H54 (cell line): ENCODE measurements around the gene DDX23.

Experiments used
- DNase-seq: peaks from one replicate; pipeline ENCODE4 v3.0.0; 2011; ENCODE audit warnings: low spot score, mixed read lengths; ENCODE audit not compliant: insufficient read length
- FAIRE-seq: peaks from 3 replicates; lab custom pipeline; 2011; peaks lifted over from hg19 to GRCh38; lab: Jason Lieb, UNC
- POLR2A ChIP-seq: IDR thresholded peaks from 2 replicates; pipeline ENCODE4 v1.6.1; 2011; ENCODE audit warnings: low read depth, mild to moderate bottlenecking, low read length

The DDX23 gene

DNA sequence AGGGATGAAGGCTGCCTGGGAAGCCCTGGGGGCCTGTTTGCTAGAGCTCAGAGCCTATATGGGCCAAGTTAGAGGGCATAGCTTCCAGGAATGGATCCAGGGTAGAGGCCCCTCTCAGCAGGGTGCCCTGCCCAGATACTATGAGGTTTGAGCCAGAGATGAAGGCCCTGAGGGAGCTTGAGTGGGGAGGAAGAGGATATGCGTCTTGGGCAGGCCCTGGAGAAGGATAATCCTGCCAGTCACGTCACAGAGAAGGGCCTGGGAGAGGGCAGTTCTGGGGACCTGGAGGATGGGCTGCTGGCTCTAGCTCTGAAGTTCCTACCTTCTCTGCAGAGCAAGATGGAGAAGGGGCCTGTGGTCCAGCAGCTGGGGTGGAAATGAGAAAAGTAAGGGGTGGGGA lies 39.6 kb downstream of the DDX23 start:
- TF ChIP-seq POLR2A, result no peak
- DNase-seq (no peak), FAIRE-seq (no peak)

DNA sequence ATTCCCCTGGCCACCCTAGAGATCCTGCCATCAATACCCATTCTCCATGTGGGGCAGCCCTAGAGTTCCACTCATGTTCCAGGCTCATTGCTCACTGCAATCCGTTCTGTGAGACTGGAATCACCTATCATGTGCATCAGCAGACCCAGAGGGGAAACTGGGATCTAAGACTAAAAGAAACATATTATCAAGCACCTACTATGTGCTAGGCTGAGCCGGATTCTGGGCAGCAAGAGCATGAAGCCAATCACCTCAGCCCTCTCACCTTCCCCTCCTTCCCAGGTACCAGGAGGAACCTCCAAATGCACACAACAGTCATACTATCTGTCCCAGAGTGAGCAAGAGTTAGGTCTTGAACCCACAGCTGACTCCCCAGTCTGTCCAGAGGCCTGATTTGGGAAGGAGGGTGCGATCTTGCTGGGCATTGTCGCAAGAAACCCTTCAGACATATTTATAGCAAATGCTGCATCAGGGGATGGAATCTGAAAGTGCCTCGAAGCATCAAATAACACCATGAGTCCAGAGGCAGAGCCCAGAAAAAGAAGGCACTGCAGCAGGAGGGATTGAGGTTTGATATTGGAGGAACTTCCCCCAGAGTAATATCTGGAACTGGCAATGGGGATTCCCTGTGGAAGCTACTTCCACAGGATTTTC lies 40.4 kb downstream of the DDX23 start:
- DNase-seq (no peak), FAIRE-seq (no peak)
- no peak for TF ChIP-seq POLR2A

DNA sequence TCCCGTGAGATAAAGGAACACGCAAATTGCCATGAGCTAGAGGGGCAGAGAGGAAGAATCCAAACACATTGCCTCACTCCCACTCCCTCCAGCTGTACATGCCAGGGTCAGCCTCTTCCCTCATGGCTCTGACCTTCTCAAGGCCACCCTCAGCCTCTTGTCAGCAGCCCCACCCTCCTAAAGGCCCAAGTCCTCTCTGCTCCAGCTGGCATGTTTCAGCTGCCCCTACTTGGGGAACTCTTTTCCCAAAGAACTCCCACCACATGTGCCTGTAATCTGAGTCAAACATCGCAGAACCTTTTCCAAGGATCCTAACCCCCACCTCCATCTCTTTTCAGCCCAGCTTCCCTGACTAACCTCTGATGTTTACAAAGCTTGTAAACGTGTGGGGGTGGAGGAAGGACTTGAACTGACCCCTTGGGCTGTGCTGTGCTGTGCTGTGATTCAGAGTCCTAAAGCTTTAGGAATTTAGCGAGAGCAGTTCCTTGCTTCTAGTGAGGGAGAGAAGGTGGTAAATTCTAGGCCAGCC lies 41.0 kb downstream of the DDX23 start:
- DNase-seq, result no peak
- FAIRE-seq, result no peak
- TF ChIP-seq POLR2A, result no peak

DNA sequence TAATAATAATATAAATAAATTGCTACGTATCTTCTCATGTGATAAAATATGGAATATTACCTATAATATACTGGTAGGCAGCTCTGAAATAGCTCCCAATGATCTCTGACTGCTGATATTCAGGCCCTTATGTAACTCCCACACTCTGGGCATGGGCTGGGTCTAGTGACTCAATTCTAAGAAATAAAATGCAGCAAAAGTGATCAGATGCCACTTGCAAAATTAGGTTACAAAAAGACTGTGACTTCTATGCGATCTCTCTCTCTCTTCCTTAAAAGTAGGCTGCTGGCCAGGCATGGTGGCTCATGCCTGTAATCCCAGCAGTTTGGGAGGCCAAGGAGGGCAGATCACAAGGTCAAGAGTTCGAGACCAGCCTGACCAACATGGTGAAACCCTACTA lies 44.0 kb downstream of the DDX23 start:
- FAIRE-seq, result no peak
- DNase-seq, result no peak
- no peak for TF ChIP-seq POLR2A

DNA sequence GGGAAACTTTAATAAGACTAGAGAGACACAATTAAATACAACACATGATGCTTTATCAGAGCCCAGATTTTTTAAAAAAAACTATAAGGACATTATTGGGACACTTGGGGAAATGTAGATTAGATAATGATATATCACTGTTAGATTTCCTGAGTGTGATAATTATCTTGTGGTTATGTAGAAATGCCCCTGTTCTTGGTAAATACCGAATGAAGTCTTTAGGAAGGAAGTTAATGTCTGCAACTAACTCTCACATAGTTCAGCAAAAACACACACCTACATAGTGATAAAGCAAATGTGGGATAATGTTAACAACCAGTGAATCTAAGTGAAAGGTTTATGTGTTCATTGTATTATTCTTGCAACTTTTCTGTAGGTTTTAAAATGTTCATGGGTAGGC lies 48.3 kb downstream of the DDX23 start:
- FAIRE-seq (no peak), DNase-seq (no peak)
- no peak for TF ChIP-seq POLR2A

DNA sequence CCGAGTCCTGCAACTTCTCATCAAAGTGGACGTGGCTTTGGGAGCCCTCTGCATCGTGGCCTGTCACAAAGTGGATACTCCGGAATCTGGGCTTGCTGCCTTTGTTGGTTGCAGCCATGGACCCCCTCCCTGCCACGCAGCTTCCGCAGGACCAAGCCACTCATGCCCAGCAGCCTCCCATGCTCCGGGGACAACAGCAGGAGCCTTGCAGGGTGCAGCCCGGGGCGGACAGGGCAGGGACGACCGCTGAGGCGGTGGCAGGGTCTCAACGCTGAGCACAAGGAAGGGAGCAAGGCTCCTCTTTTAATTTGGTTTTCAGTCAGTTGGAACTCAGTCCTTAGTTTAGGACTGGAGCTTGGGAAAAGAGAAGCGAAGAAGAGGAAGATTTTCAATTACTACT lies 51.0 kb downstream of the DDX23 start:
- no peak for TF ChIP-seq POLR2A

DNA sequence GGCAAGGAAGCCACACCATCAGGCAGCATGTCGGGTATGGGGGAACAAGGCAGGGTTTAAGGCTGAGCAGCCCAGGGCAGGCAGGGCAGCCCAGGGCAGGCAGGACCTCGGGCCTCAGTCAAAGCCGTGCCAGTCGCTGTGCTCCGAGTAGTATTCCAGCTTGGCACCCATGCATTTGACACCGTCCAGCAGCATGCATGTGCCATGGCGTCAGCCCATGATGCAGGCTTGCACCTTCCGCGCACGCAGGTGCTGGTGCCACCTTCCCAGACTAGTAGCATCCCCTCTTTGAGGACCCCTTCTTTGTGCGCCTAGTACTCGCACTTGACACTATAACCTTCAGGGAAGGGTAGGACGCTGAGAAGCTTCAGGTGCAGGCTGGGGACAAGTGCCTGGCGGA lies 51.5 kb downstream of the DDX23 start:
- TF ChIP-seq POLR2A, result no peak
- FAIRE-seq (no peak), DNase-seq (no peak)

More for the DNA sequence above, 51.0 kb downstream of the DDX23 start:
- DNase-seq (no peak), FAIRE-seq (no peak)

DNA sequence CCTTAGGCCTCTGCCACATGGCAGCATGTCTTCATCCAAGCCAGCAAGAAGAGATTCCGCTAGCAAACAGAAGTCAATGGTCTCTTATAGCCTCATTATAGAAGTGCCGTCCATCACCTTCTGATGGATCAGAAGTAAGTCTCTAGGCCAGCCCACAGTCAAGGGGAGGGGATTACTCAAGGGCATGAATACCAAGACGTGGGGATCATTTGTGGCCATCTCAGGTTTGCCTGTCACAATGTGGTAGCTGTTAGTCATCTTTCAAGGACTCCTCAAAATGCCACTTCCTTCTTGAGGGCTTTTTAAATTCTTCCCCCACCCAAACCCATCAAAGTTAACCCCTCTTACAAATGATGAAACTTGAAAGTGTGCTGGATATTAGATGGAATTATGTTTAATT lies 55.0 kb downstream of the DDX23 start:
- TF ChIP-seq POLR2A, result no peak
- no peak for FAIRE-seq

DNA sequence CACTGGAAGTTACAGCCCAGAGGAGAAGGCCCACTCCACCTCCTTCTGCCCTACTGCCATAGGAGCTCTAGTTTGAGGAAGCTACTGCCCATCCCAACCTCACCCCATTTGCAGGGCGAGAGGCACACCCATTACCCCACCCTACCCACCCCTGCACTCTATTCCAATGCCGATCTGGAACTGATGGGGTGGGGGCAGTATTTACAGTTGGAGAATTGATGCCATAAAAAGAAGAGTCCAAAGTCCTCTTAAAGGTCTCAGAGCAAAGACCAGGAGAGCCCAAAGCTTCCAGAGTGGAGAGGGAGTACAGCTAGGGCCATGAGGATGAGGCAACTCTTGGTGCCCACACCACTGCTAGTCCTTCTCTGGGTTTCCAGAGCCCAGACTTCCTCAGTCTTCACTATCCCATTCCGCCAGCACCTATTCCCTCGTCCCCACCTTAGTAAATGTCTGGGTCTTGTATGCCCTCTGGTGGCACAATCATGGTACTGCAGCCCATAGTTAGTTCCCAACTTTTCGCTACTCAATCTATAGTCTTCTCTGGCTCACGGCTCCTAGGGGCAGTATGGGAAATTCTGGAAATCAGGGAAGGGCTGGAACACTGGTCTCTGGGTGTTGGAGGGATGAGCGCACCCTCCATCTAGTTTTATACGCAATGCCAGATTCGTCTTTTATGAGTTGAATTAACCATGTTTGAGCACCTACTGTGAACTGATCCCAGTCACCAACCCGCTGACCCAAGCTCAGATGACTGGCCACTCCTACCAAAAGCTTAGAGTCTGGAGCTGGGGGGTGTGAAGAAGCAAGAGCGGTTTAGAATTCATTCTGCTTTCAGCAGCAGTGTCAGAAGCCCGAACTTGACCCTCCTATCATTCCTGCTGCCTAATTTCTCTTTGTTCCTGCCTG lies 56.2 kb downstream of the DDX23 start:
- peak; percentile 38 for FAIRE-seq
- peak; percentile 89 for DNase-seq
- TF ChIP-seq POLR2A, result no peak

More for the DNA sequence above, 55.0 kb downstream of the DDX23 start:
- no peak for DNase-seq

DNA sequence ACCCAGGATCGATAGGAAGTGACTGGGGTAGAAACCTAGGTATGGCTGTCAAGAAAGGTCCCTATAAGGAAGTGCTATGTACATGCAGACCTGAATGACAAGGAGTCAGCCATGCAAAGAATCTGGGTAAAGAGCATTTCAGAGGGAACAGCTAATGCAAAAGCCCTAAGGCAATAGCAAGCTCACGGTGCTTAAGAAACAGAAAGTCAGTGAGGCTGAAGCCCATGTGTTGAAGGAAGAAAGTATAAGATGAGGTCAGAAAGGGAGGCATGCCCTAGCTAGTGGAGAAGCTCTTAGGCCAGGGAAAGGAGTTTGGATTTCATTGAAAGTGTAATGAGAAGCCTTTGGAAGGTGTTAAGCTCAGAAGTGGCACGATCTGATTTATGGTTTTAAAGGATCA lies 57.1 kb downstream of the DDX23 start:
- DNase-seq (no peak), FAIRE-seq (no peak)
- TF ChIP-seq POLR2A, result no peak

DNA sequence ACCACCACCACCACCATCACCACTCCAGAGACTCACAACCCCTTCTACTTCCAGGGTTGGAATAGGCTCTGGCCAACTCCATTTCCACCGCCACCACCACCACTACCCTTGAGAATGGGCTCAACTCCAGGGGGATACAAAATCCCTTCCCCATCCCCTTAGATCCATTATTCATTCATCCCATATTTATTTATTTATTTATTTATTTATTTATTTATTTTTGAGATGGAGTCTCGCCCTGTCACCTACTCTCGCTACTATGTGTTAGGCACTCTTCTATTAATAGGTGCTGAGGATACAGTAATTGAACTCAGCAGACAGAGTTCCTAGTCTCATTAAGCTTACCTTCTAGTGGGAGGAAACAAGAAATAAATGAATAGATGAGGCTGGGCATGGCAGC lies 58.3 kb downstream of the DDX23 start:
- FAIRE-seq, result no peak
- no peak for DNase-seq
- no peak for TF ChIP-seq POLR2A

DNA sequence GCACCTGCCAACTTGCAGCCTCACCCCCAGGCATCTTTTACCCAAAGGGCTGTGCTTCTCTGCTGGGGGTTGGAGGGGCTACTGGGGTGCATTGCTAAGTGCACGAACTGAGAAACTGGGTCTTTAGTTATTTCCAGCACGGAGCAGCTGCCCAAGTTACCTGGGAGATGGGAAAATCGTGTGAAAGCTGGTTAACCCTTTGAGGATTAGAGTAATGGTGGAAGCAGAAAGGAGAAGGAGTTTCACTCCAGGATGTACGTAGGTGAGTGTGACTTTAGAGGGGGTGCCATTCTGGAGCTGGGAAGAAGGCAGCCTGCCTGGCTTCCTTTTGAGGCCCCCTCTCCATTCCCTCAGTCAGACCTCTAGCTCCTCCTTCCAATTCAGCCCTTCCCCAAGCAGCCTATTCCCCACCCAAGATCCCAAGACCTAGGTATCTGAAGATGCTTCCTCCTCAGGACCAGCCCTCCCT lies 62.1 kb downstream of the DDX23 start:
- DNase-seq (no peak), FAIRE-seq (no peak)
- no peak for TF ChIP-seq POLR2A

DNA sequence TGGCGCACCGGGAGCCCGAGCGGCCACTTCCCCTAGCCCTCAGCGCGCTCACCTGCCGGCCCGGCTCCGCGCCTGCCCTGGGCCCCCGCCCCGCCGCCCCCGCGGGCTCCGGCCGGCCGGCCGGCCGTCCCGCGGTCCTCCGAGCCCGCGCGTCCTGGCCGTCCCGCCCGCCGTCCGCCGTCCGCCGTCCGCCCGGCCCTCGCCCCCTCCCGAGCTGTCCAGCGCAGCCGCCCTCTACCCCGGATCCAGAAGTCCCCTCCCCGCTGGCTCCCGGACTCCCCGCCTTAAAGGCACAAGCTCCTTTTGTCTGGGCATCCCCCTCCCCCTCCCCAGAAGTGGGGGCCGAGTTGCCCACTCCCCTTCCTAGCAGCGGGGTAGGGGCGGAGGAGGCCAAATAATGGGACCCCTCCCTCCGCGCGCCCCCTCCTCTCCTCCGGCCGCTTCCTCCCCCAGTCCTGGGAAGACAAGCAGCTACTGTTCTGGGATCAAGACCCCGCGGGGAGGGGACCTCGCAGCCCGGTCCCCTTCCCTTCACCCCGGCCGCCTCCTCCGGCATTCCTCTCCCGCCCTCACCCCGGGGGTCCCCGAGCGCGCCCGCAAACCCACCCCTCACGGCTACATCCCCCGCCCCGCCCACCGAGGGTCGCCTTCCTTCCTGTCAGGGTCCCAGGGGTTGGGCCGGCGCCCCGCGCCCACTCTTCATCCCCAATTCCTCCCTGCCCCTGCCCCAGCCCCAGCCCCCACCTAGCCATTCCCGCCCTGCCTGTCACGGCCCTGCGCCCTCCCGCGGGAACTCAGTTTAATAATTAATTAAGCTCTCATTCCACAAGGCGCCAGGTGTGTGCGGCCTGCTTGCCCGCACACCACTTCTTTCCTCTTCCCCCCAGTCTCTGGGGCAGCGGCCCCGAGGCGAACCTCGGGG lies 62.8 kb downstream of the DDX23 start, which contains the start of gene ADCY6:
TSS of gene ADCY6 (minus strand) at position 236 of the 922 bp plus-strand sequence. CDS start 5,655 bp downstream, outside the sequence.
- TF ChIP-seq POLR2A, result 0 out of 2 replicates have a peak, but pooled peaks have one; percentile 20
- DNase-seq (peak; percentile 84), FAIRE-seq (no peak)
